ENCODE data around the gene MMP14.
"Not testable (repeated sequence)": the region's sequence is repeated elsewhere in the genome, so short reads cannot be mapped to it uniquely, and the experiment has no call there.

The MMP14 gene

GRCh38 chr14:22836301-22837113 is at the start of gene MMP14:
TSS of gene MMP14 (plus strand) at chr14:22836585. CDS start at chr14:22836818, 233 bp downstream.
- Mint-ChIP-seq H3K36me3 (peaks cover 9% of the 10 kb centered on the region), H3K4me1 (peaks cover 9% of the 10 kb centered on the region), H3K27me3 (peaks cover 6% of the 10 kb centered on the region), H3K27ac (peak within 1 kb of the TSS; percentile 78), H3K4me3 (peak within 1 kb of the TSS; percentile 91), H3K9me3 (no peaks in the 10 kb centered on the region)
- DNase-seq (ENCODE audit: low spot score in 2 of 2) (no peak), ATAC-seq (ENCODE audit: low read depth) (no peak)

GRCh38 chr14:22786685-22787084 is 49.7 kb upstream of the MMP14 start:
- Mint-ChIP-seq H3K36me3 (peaks cover 4% of the 10 kb centered on the region), H3K4me3 (no peak overlapping the region), H3K9me3 (no peaks in the 10 kb centered on the region), H3K27ac (no peak overlapping the region), H3K27me3 (no peaks in the 10 kb centered on the region), H3K4me1 (peaks cover 20% of the 10 kb centered on the region)
- ATAC-seq (ENCODE audit: low read depth) (no peak), DNase-seq (ENCODE audit: low spot score in 2 of 2) (no peak)

GRCh38 chr14:22791301-22791700 is 45.1 kb upstream of the MMP14 start:
- H3K27ac Mint-ChIP-seq, result peak overlapping the region; percentile 92
- H3K27me3 Mint-ChIP-seq, result no peaks in the 10 kb centered on the region

GRCh38 chr14:22792158-22792557 is 44.2 kb upstream of the MMP14 start:
- Mint-ChIP-seq H3K27ac (peak overlapping the region; percentile 92), H3K4me1 (peaks cover 41% of the 10 kb centered on the region), H3K9me3 (no peaks in the 10 kb centered on the region), H3K4me3 (no peak overlapping the region), H3K27me3 (no peaks in the 10 kb centered on the region), H3K36me3 (peaks cover 9% of the 10 kb centered on the region)
- DNase-seq (ENCODE audit: low spot score in 2 of 2) (no peak), ATAC-seq (ENCODE audit: low read depth) (no peak)

More at GRCh38 chr14:22791301-22791700, 45.1 kb upstream of the MMP14 start:
- H3K36me3 Mint-ChIP-seq, result peaks cover 7% of the 10 kb centered on the region
- DNase-seq (ENCODE audit: low spot score in 2 of 2), result no peak
- H3K9me3 Mint-ChIP-seq, result no peaks in the 10 kb centered on the region
- ATAC-seq (ENCODE audit: low read depth), result no peak
- H3K4me1 Mint-ChIP-seq, result peaks cover 39% of the 10 kb centered on the region
- H3K4me3 Mint-ChIP-seq, result peak overlapping the region; percentile 17

GRCh38 chr14:22793550-22793949 is 42.8 kb upstream of the MMP14 start:
- H3K9me3 Mint-ChIP-seq; H3K27me3 Mint-ChIP-seq; DNase-seq (ENCODE audit: low spot score in 2 of 2); ATAC-seq (ENCODE audit: low read depth); H3K4me3 Mint-ChIP-seq; H3K36me3 Mint-ChIP-seq: not testable (repeated sequence)
- H3K27ac Mint-ChIP-seq, result peak overlapping the region; percentile 92
- H3K4me1 Mint-ChIP-seq, result peaks cover 46% of the 10 kb centered on the region

GRCh38 chr14:22793976-22794375 is 42.4 kb upstream of the MMP14 start:
- no peaks in the 10 kb centered on the region for H3K9me3 Mint-ChIP-seq
- peak overlapping the region; percentile 92 for H3K27ac Mint-ChIP-seq
- no peaks in the 10 kb centered on the region for H3K27me3 Mint-ChIP-seq
- peaks cover 48% of the 10 kb centered on the region for H3K4me1 Mint-ChIP-seq
- H3K36me3 Mint-ChIP-seq, result peaks cover 9% of the 10 kb centered on the region
- no peak for ATAC-seq (ENCODE audit: low read depth)
- H3K4me3 Mint-ChIP-seq, result no peak overlapping the region
- no peak for DNase-seq (ENCODE audit: low spot score in 2 of 2)

- DNase-seq (ENCODE audit: low spot score in 2 of 2) (peak; percentile 53 to 59), ATAC-seq (ENCODE audit: low read depth) (peak; percentile 79)
- no peaks in the 10 kb centered on the region for H3K9me3 Mint-ChIP-seq
- peak overlapping the region; percentile 92 for H3K27ac Mint-ChIP-seq
- H3K4me1 Mint-ChIP-seq, result peaks cover 50% of the 10 kb centered on the region
- no peaks in the 10 kb centered on the region for H3K27me3 Mint-ChIP-seq
- H3K36me3 Mint-ChIP-seq, result peaks cover 9% of the 10 kb centered on the region
- peak overlapping the region; percentile 8 for H3K4me3 Mint-ChIP-seq
Measured at GRCh38 chr14:22794551-22794951, 41.8 kb upstream of the MMP14 start.

- no peaks in the 10 kb centered on the region for H3K9me3 Mint-ChIP-seq
- no peak for ATAC-seq (ENCODE audit: low read depth)
- peaks cover 44% of the 10 kb centered on the region for H3K4me1 Mint-ChIP-seq
- H3K27ac Mint-ChIP-seq, result peak overlapping the region; percentile 92
- no peaks in the 10 kb centered on the region for H3K27me3 Mint-ChIP-seq
- H3K4me3 Mint-ChIP-seq, result no peak overlapping the region
- DNase-seq (ENCODE audit: low spot score in 2 of 2), result no peak
- peaks cover 15% of the 10 kb centered on the region for H3K36me3 Mint-ChIP-seq
Measured at GRCh38 chr14:22796087-22796707, 40.2 kb upstream of the MMP14 start.

GRCh38 chr14:22797017-22797917 is 39.1 kb upstream of the MMP14 start:
- no peak for DNase-seq (ENCODE audit: low spot score in 2 of 2)
- no peak for ATAC-seq (ENCODE audit: low read depth)
- H3K27me3 Mint-ChIP-seq, result no peaks in the 10 kb centered on the region
- no peaks in the 10 kb centered on the region for H3K9me3 Mint-ChIP-seq
- H3K36me3 Mint-ChIP-seq, result peaks cover 15% of the 10 kb centered on the region
- H3K4me1 Mint-ChIP-seq, result peaks cover 42% of the 10 kb centered on the region
- peak overlapping the region; percentile 86 for H3K27ac Mint-ChIP-seq
- H3K4me3 Mint-ChIP-seq, result no peak overlapping the region

- DNase-seq (ENCODE audit: low spot score in 2 of 2), result no peak
- Mint-ChIP-seq H3K36me3 (peaks cover 18% of the 10 kb centered on the region), H3K27me3 (no peaks in the 10 kb centered on the region), H3K4me1 (peaks cover 53% of the 10 kb centered on the region), H3K9me3 (no peaks in the 10 kb centered on the region), H3K4me3 (no peak overlapping the region), H3K27ac (no peak overlapping the region)
- no peak for ATAC-seq (ENCODE audit: low read depth)
Measured at GRCh38 chr14:22798528-22798927, 37.9 kb upstream of the MMP14 start.

GRCh38 chr14:22800346-22800745 is 36.0 kb upstream of the MMP14 start:
- ATAC-seq (ENCODE audit: low read depth) (no peak), DNase-seq (ENCODE audit: low spot score in 2 of 2) (no peak)
- Mint-ChIP-seq H3K36me3 (peaks cover 21% of the 10 kb centered on the region), H3K4me1 (peaks cover 56% of the 10 kb centered on the region), H3K27me3 (no peaks in the 10 kb centered on the region), H3K27ac (no peak overlapping the region), H3K4me3 (no peak overlapping the region), H3K9me3 (no peaks in the 10 kb centered on the region)

- peaks cover 50% of the 10 kb centered on the region for H3K4me1 Mint-ChIP-seq
- DNase-seq (ENCODE audit: low spot score in 2 of 2) (no peak), ATAC-seq (ENCODE audit: low read depth) (no peak)
- H3K27ac Mint-ChIP-seq, result no peak overlapping the region
- no peak overlapping the region for H3K4me3 Mint-ChIP-seq
- H3K27me3 Mint-ChIP-seq, result no peaks in the 10 kb centered on the region
- H3K36me3 Mint-ChIP-seq, result peaks cover 18% of the 10 kb centered on the region
- H3K9me3 Mint-ChIP-seq, result no peaks in the 10 kb centered on the region
Measured at GRCh38 chr14:22801716-22802115, 34.7 kb upstream of the MMP14 start.

GRCh38 chr14:22802860-22803686 is 33.3 kb upstream of the MMP14 start:
- H3K4me1 Mint-ChIP-seq, result peaks cover 55% of the 10 kb centered on the region
- peaks cover 21% of the 10 kb centered on the region for H3K36me3 Mint-ChIP-seq
- H3K4me3 Mint-ChIP-seq, result peak overlapping the region; percentile 75
- no peak for DNase-seq (ENCODE audit: low spot score in 2 of 2)
- H3K27me3 Mint-ChIP-seq, result no peaks in the 10 kb centered on the region
- no peaks in the 10 kb centered on the region for H3K9me3 Mint-ChIP-seq
- ATAC-seq (ENCODE audit: low read depth), result peak; percentile 78
- H3K27ac Mint-ChIP-seq, result peak overlapping the region; percentile 70

Data from memory B cell (primary cell).